ENCODE measurements around the gene E2F1. TPM values are rescaled to one million over a fixed set of nuclear protein-coding genes. Genes with fewer than 3 reads are reported as not detected.

The E2F1 gene
- total and polyA plus RNA-seq, 2 of the 4 experiments (the other 2 are of a cell fraction), result 10.9 to 14.0 TPM

DNA sequence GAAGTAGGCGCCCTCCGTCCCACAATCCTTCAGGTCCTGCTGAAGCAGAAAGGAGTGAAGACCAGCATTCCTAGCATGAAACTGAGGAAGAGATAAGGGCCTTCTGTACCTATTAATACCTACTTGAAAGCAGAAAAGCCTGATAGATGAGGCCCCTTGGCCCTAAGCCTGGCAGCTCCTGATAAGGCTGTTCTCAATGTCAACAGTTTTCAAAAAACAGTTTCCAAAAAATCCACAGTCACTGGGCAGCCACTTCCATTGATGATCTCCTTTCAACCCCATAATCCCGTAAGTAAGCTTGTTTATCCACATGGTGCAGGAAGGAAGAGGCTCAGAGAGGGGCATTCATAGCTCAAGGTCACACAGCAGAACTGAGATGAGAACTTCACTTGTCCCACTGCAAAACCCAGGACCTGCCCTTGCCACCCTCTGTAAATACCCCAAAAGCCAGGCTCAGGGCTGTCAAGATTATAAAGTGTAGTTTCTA lies 2.8 kb upstream of the E2F1 start:
- Histone ChIP-seq H2AFZ (replicated peaks; ENCODE audit: low read length, poor library complexity) (no peak overlapping the region), H3K9me3 (ENCODE audit: control insufficient read depth, insufficient read depth, low read length) (no peaks in the 10 kb centered on the region), H3K27me3 (ENCODE audit: control insufficient read depth, insufficient read depth, low read length) (no peaks in the 10 kb centered on the region), H3K18ac (ENCODE audit: low read depth, low read length) (no peak overlapping the region), H2BK120ac (ENCODE audit: low read depth, low read length) (no peak overlapping the region), H3K9ac (ENCODE audit: low read depth, low read length) (no peak overlapping the region), H2BK20ac (ENCODE audit: low read depth, low read length) (no peak overlapping the region), H3K23ac (ENCODE audit: low read depth, low read length) (no peak overlapping the region), H2AK9ac (replicated peaks; ENCODE audit: low read depth, low read length, poor library complexity) (no peak overlapping the region), H3K14ac (replicated peaks; ENCODE audit: low read depth, low read length) (no peak overlapping the region), H3K9me1 (ENCODE audit: insufficient read depth, low read length) (0 out of 2 replicates have a peak, but pooled peaks cover 13% of the 10 kb centered on the region), H2AK5ac (ENCODE audit: low read depth, low read length) (no peak overlapping the region), H3K56ac (ENCODE audit: extremely low read depth, insufficient read depth, low read length) (no peak overlapping the region), H2BK15ac (ENCODE audit: low read depth, low read length) (no peak overlapping the region), H3K4ac (ENCODE audit: low read depth, low read length) (no peak overlapping the region), H4K20me1 (ENCODE audit: insufficient read depth, low read length) (no peaks in the 10 kb centered on the region), H3K4me1 (ENCODE audit: control insufficient read depth, insufficient read depth, low read length) (peaks cover 9% of the 10 kb centered on the region), H3K4me3 (ENCODE audit: insufficient read depth, low read depth, low read length) (no peak overlapping the region), H3K4me2 (ENCODE audit: low read depth, low read length) (no peak overlapping the region), H2BK5ac (ENCODE audit: low read depth, low read length, poor library complexity, severe bottlenecking) (no peak overlapping the region), H3K36me3 (ENCODE audit: control insufficient read depth, insufficient read depth, low read length) (no peaks in the 10 kb centered on the region), H4K8ac (ENCODE audit: low read depth in 2 of 2, low read length in 2 of 2) (no peak overlapping the region), H3K27ac (ENCODE audit: insufficient read depth, low read length) (no peak overlapping the region), H4K91ac (ENCODE audit: insufficient read depth, low read depth, low read length) (no peak overlapping the region), H3K79me1 (ENCODE audit: low read depth in 1 of 2, low read length in 2 of 2) (peaks cover 4 to 16% of the 10 kb centered on the region in 2 experiments; a peak in 2 of 4 replicates), H4K5ac (ENCODE audit: low read depth, low read length) (no peak overlapping the region)
- dilution Hi-C loops (cut with HindIII; ENCODE audit: low sequenced_read_pairs, unreplicated experiment) (no loop called here), intact Hi-C loops (cut with micrococcal nuclease) (no loop called here), in situ Hi-C loops (cut with MboI; ENCODE audit: low sequenced_read_pairs) (no loop called here)
- ATAC-seq (ENCODE audit: low read depth), result no peak
- TF ChIP-seq MXI1 (IDR thresholded peaks at IDR 0.05; ENCODE audit: borderline replicate concordance, low read depth, low read length), result no peak
- no peak for TF ChIP-seq USF2 (IDR thresholded peaks at IDR 0.05; ENCODE audit: low read depth, low read length)
- no peak for TF ChIP-seq CHD1 (IDR thresholded peaks at IDR 0.05; ENCODE audit: low read depth, low read length)
- TF ChIP-seq, protein P1, sequence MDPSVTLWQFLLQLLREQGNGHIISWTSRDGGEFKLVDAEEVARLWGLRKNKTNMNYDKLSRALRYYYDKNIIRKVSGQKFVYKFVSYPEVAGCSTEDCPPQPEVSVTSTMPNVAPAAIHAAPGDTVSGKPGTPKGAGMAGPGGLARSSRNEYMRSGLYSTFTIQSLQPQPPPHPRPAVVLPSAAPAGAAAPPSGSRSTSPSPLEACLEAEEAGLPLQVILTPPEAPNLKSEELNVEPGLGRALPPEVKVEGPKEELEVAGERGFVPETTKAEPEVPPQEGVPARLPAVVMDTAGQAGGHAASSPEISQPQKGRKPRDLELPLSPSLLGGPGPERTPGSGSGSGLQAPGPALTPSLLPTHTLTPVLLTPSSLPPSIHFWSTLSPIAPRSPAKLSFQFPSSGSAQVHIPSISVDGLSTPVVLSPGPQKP (IDR thresholded peaks at IDR 0.05; ENCODE audit: borderline replicate concordance, low read depth, low read length), result no peak
- no peak for TF ChIP-seq RFX5 (IDR thresholded peaks at IDR 0.05; ENCODE audit: low read depth, low read length)
- TF ChIP-seq FOS (IDR thresholded peaks at IDR 0.05; ENCODE audit: low read depth, low read length), result no peak
- TF ChIP-seq MAFK (IDR thresholded peaks at IDR 0.05; ENCODE audit: low read depth, low read length), result no peak
- no peak for TF ChIP-seq NFE2L2 (IDR thresholded peaks at IDR 0.05; ENCODE audit: low read depth, low read length)
- no peak for TF ChIP-seq CTCF (conservative IDR thresholded peaks at IDR 0.05; ENCODE audit: low read depth, low read length)
- TF ChIP-seq POLR2A (IDR thresholded peaks at IDR 0.05; ENCODE audit: low read depth, low read length), result no peak
- no CpG with 5 or more reads among the region's 3 CpGs for WGBS, 2 experiments (ENCODE audit: extremely low coverage in 2 of 2, insufficient read length in 1 of 2)
- no peak for DNase-seq
- no TSS peak for BruUV-seq (replicated peaks)
- POLR2A ChIA-PET (ENCODE audit: unreplicated experiment), result no interaction called here
- CTCF ChIA-PET, result no interaction called here
